ENCODE results near the gene SMIM14. TPM values are rescaled to one million over a fixed set of nuclear protein-coding genes. Genes with fewer than 3 reads are reported as not detected.
A peak's percentile ranks its signal among the peaks of the same experiment; 100 is the strongest.
"Not testable (repeated sequence)": the region's sequence is repeated elsewhere in the genome, so short reads cannot be mapped to it uniquely, and the experiment has no call there.

SMIM14 gene
- 20.9 and 21.7 TPM in 2 replicates for total RNA-seq

GRCh38 chr4:39638354-39639239 lies at the start of gene SMIM14:
TSS of gene SMIM14 (minus strand) at chr4:39638865. CDS start at chr4:39605145, 33,720 bp downstream.
- peak; percentile 99 for DNase-seq

DNA sequence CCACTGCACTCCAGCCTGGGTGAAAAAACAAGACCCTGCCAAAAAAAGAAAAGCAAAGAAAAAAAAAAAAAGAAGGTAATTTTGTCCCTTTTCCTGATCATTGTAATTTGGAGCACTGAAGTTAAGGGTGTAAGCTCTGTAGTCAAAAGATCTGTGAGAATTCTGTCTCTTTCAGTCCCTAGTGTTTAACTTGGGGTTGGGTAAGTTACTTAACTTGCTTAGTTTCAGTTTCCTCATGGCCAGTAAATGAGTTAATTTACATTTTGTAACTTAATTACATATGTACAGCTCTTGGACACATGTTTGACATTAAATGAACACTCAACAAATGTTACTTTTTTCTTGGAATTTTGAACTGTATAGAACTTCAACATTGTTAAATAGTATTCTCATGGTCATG lies 48.3 kb upstream of the SMIM14 start:
- no peak for DNase-seq

DNA sequence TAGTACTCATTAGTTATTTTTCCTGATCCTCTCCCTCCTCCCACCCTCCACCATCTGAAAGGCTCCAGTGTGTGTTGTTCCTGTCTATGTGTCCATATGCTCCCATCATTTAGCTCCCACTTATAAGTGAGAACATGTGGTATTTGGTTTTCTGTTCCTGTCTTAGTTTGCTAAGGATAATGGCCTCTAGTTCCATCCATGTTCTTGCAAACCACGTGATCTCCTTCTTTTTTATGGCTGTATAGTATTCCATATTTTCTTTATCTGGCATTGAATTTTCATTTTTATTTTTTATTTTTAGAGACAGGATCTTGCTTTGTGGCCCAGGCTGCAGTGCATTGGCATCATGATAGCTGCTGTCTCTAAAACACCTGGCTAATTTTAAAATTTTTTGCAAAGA lies 47.3 kb upstream of the SMIM14 start:
- DNase-seq = no peak

- no peak for DNase-seq
Observed at GRCh38 chr4:39682138-39682537, 43.5 kb upstream of the SMIM14 start.

DNA sequence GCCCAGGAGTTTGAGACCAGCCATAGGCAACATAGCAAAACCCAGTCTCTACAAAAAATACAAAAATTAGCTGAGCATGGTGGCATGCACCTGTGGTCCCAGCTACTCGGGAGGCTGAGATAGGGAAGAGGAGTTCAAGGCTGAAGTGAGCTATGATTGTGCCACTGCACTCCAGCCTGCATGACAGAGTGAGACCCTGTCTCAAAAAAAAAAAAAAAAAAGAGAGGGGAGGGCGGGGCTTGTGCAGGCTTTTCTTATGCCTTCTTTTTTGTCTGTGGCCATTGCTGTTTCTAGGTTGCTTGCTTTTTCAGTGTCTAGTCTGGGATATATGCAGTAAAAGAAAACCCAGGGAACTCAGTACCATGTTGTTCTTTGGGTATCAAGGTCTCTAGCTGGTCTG lies 42.3 kb upstream of the SMIM14 start:
- not testable (repeated sequence) for DNase-seq

DNA sequence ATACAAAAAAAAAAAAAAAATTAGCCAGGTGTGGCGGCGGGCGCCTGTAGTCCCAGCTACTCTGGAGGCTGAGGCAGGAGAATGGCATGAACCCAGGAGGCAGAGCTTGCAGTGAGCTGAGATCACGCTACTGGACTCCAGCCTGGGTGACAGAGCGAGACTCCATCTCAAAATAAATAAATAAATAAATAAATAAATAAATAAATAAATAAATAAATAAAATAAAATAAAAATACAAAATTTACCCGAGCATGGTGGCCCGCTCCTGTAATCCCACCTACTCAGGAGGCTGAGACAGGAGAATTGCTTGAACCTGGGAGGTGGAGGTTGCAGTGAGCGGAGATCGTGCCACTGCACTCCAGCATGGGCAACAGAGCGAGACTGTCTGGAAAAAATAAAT lies 37.0 kb upstream of the SMIM14 start:
- not testable (repeated sequence) for DNase-seq

DNA sequence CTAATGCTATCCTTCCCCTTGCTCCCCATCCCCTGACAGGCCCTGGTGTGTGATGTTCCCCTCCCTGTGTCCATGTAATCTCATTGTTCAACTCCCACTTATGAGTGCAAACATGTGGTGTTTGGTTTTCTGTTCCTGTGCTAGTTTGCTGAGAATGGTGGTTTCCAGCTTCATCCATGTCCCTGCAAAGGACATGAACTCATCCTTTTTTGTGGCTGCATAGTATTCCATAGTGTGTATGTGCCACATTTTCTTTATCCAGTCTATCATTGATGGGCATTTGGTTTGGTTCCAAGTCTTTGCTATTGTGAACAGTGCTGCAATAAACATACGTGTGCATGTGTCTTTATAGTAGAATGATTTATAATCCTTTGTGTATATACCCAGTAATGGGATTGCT lies 31.6 kb upstream of the SMIM14 start:
- DNase-seq = not testable (repeated sequence)

DNA sequence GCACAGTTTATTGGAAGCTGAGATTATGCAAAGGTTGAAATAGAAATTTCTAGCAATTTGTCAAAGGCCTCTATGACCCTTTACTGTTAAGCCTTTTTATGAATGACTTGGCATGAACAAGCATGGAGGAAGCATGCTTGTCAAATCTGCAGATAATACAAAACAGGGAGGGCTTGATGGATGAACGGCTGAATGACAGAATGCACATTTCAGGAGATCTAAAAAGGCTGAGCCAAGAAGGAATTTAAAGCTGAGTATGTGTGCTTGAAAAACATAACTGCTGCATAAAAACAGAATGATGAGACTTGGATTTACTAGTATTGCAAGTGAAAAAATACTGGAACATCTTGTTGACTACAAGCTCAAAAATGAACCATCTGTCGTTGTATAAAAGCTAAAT lies 30.2 kb upstream of the SMIM14 start:
- no peak for DNase-seq

DNA sequence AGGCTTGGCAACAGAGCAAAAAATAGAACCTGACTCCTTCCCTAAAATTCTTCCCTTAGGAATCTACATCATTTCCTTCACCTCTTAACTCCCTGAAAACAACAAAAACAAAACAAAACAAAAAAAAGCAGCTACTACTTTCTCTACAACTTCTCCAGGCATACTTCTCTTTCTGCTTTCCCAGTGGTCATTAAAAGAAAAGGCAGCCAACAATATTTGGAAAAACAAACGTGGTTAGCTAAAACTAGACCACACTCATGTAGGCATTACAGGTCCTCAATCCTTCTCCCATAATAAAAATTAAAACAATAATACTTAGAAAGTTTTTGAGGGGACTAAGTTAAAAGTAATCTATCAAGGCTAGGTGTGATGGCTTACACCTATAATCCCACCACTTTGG lies 29.0 kb upstream of the SMIM14 start:
- DNase-seq = no peak

- DNase-seq = no peak
Observed at GRCh38 chr4:39664828-39665731, 26.4 kb upstream of the SMIM14 start.

DNA sequence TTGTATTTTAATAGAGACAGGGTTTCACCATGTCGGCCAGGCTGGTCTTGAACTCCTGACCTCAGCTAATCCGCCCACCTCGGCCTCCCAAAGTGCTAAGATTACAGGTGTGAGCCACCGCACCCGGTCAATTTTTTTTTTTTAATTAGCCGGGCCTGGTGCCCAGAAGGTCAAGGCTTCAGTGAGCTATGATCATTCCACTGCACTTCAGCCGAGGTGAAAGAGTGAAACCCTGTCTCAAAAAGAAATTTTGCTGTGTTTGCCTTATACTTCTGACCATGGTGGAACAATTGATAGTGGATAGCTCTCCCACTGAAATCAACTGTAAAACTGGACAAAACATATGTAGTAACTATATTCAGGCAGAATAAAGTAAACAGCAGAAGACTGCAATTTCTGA lies 24.0 kb upstream of the SMIM14 start:
- no peak for DNase-seq

- DNase-seq = no peak
Observed at GRCh38 chr4:39660757-39661156, 22.1 kb upstream of the SMIM14 start.

DNA sequence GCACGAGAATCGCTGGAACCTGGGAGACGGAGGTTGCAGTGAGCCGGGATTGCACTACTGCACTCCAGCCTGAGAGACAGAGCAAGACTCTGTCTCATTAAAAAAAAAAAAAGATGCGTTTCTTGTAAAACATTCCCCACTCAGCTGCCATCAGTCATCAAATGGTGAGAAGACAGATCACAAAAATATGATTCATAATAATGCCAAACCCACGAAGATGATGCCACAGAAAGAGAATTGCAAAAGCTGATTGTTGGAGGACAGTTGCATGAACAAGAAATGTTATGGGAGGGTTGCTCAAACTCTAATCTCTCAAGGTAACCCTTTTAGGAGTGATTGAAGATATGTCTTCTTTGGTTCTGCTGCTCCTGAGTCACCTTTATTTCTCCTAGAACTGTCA lies 21.4 kb upstream of the SMIM14 start:
- no peak for DNase-seq

GRCh38 chr4:39658756-39659155 lies 20.1 kb upstream of the SMIM14 start:
- DNase-seq = peak; percentile 3

DNA sequence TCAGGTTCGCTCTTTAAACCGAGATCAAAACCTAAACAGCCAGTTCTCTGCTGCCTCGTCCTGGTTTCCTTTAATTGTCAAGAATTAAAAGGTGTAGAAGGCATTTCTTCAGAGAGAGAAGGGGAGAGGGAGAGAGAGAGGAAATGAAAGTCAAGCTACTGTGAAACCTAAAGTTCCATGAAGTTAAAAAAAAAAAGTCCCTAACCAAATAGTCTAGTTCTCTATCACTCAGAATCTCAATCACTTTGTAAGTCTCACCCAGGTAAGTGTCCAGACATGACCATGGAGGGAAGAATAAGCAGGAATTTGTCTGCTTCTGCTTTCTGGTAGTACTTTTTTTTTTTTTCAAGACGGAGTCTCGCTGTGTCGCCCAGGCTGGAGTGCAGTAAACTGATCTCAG lies 18.8 kb upstream of the SMIM14 start:
- DNase-seq = no peak

DNA sequence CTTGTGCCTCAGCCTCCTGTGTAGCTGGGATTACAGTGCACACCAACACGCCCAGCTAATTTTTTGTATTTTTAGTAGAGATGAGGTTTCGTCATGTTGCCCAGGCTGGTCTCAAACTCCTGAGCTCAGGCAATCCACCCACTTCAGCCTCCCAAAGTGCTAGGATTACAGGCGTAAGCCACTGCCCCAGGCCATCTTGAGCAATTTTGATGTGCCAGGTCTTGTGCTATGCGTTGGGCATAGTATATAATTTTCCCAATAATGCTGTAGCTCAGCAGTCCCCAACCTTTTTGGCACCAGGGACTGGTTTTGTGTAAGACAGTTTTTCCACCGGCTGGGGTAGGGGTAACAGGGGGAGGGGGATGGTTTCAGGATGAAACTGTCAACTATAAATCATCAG lies 18.0 kb upstream of the SMIM14 start:
- not testable (repeated sequence) for DNase-seq

GRCh38 chr4:39655876-39656275 lies 17.2 kb upstream of the SMIM14 start:
- DNase-seq = no peak

DNA sequence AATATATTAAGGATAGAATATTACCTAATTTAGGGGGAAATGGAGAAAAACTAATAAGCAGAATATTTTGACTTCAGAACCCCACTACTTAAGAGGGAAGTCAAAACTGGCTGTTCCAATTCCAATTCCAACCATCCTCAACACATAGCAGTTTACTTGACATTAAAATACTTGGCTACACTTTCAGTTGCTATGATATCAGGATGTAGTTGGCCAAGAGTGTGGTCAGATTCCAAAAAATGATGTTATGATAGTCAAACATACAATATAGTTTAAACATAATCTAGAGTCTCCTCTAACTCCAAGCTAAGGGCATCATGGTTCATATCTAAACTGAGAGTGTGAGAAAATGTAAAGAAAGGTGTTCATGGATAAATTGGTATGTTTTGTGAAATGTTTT lies 16.5 kb upstream of the SMIM14 start:
- no peak for DNase-seq

DNA sequence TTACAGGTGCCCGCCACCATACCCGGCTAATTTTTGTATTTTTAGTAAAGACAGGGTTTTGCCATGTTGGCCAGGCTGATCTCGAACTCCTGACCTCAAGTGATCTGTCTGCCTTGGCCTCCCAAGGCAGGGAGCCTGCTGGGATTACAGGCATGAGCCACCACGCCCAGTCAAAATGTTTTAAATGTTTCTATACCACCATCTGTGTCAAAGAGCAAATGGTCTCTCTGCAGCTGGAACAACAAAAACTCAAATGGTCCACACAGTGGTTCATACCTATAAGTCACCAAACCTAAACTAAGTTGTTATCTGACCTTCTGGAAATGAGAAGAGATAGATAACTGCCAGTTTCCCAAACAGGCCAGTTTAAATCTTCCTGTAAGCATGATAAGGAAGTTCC lies 12.9 kb upstream of the SMIM14 start:
- DNase-seq = not testable (repeated sequence)

DNA sequence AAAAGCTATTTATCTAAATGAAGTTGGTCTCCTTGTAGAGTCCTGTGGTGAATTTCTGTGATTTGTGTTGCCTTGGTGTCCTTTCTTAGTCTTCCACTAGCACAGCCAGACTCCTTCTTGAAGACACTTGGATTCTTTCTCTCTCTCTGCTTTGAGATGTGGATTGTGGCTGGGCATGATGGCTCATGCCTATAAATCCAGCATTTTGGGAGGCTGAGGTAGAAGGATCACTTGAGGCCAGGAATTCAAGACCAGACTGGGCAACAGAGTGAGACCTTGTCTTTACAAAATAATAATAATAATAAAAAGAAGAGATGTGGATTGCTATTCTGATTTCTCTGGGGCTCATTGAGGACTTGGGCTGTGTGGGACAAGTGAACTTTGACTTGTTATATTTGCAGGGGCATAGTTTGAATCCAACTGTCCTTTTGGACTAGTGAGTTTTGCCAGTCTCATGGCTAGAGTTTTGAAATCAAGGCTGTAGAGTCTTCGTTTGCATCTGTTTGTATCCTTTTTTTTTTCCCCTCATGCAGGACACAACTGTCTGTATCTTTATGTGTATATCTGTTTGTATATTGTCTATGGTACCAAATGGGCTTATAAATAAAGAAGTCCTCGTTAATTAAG lies 11.1 kb upstream of the SMIM14 start:
- no peak for DNase-seq

GRCh38 chr4:39648827-39649558 lies 10.3 kb upstream of the SMIM14 start:
- DNase-seq = no peak

DNA sequence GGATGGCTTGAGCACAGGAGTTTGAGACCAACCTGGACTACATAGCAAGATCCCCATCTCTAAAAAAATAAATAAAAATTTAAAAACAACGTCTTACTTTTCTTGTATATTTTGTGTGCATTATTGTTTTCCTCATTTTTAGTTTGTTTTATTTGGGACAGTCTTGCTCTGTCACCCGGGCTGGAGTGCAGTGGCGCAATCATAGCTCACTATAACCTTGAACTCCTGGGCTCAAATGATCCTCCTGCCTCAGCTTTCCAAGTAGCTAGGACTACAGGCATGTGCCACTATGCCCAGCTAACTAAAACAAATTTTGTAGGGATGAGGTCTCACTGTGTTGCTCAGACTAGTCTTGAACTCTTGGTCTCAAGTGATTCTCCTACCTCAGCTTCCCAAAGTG lies 9.5 kb upstream of the SMIM14 start:
- DNase-seq = no peak

Measured in dermis blood vessel endothelial cell (primary cell).